ENCODE data around the gene AOPEP. TPM values are rescaled to one million over a fixed set of nuclear protein-coding genes. Genes with fewer than 3 reads are reported as not detected.
A peak's percentile ranks its signal among the peaks of the same experiment; 100 is the strongest.

Gene AOPEP
- total RNA-seq, 1 experiment from 2014 or later, result 14.4 TPM

- H3K4me1 Mint-ChIP-seq, result peaks cover 72% of the 10 kb centered on the region
- no peak for TF ChIP-seq TEAD4 (CRISPR knock-in tag; IDR thresholded peaks at IDR 0.05)
- TF ChIP-seq IRF2 (CRISPR knock-in tag; IDR thresholded peaks at IDR 0.05; ENCODE audit: borderline replicate concordance, low read depth), result no peak
- TF ChIP-seq ESRRA (CRISPR knock-in tag; IDR thresholded peaks at IDR 0.05; ENCODE audit: borderline replicate concordance), result no peak
- TF ChIP-seq CDX4 (CRISPR knock-in tag; IDR thresholded peaks at IDR 0.05; ENCODE audit: borderline replicate concordance), result no peak
- no peak for TF ChIP-seq ZNF317 (CRISPR knock-in tag; IDR thresholded peaks at IDR 0.05; ENCODE audit: borderline replicate concordance, low read depth)
- no peak for TF ChIP-seq ZBTB21 (CRISPR knock-in tag; IDR thresholded peaks at IDR 0.05; ENCODE audit: borderline replicate concordance)
- no peak for TF ChIP-seq PRDM15 (CRISPR knock-in tag; IDR thresholded peaks at IDR 0.05)
- TF ChIP-seq, protein P1, sequence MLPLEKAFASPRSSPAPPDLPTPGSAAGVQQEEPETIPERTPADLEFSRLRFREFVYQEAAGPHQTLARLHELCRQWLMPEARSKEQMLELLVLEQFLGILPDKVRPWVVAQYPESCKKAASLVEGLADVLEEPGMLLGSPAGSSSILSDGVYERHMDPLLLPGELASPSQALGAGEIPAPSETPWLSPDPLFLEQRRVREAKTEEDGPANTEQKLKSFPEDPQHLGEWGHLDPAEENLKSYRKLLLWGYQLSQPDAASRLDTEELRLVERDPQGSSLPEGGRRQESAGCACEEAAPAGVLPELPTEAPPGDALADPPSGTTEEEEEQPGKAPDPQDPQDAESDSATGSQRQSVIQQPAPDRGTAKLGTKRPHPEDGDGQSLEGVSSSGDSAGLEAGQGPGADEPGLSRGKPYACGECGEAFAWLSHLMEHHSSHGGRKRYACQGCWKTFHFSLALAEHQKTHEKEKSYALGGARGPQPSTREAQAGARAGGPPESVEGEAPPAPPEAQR (CRISPR knock-in tag; IDR thresholded peaks at IDR 0.05), result no peak
- H3K27me3 Mint-ChIP-seq (ENCODE audit: low read depth), result no peaks in the 10 kb centered on the region
- no peak for DNase-seq (ENCODE audit: low spot score)
- ChIA-PET POLR2A (no interaction called here), CTCF (interaction anchor here (1.4 kb wide), 1 partner anchor 216 kb away, joined by 3 read pairs; no protein-coding TSS in a partner anchor)
- peak overlapping the region; percentile 46; the same call in 1 of the 2 replicates for H3K27ac Mint-ChIP-seq
- no peak for ATAC-seq
- no peak overlapping the region for H3K4me3 Mint-ChIP-seq
- H3K9me3 Mint-ChIP-seq, result no peaks in the 10 kb centered on the region
- H3K36me3 Mint-ChIP-seq, result no peaks in the 10 kb centered on the region
These were observed 185.6 kb downstream of the AOPEP start for GRCh38 chr9:94911986-94912635.

DNA sequence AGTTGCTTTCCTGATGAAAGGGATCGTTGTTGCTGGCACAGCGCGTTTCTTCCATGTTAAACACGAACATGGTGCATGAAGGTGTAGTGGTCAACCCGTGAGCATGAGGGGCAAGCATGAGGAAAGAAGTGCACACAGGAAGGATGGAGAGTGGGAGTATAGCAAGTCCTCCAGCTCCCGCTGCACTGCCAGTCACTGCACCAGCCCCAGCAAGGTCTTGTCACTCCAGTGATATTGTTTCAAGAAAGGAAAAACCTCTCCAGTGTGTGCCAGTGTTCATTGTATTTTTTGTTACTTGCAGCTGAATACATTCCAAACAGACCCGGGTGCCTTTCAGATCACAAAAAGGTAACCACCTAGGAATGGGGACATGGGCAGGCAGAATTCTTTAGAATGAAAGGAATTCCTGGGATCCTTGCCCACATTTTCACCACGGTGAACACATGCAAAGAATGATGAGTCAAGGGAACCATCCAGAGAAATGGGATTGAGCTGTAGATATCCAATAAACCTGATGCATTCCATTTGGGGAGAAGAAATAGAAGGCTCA lies 186.3 kb downstream of the AOPEP start:
- Mint-ChIP-seq H3K4me1 (peaks cover 73% of the 10 kb centered on the region), H3K27me3 (ENCODE audit: low read depth) (no peaks in the 10 kb centered on the region), H3K27ac (peak overlapping the region; percentile 54; the same call in 1 of the 2 replicates), H3K9me3 (no peaks in the 10 kb centered on the region), H3K4me3 (no peak overlapping the region), H3K36me3 (no peaks in the 10 kb centered on the region)
- DNase-seq (ENCODE audit: low spot score), result no peak
- POLR2A ChIA-PET, result no interaction called here
- CTCF ChIA-PET, result interaction anchor here (1.3 to 1.4 kb wide), 2 partner anchors 9 to 215 kb away, joined by 3 read pairs; no protein-coding TSS in a partner anchor
- no peak for ATAC-seq
- TF ChIP-seq RORB (CRISPR knock-in tag; IDR thresholded peaks at IDR 0.05) (no peak), FOXP4 (CRISPR knock-in tag; IDR thresholded peaks at IDR 0.05) (no peak), NFE2L1 (CRISPR knock-in tag; IDR thresholded peaks at IDR 0.05) (no peak), MYBL2 (CRISPR knock-in tag; IDR thresholded peaks at IDR 0.05) (no peak), CREM (CRISPR knock-in tag; IDR thresholded peaks at IDR 0.05) (no peak), AR (CRISPR knock-in tag; IDR thresholded peaks at IDR 0.05) (no peak)
- TF ChIP-seq, protein P2, sequence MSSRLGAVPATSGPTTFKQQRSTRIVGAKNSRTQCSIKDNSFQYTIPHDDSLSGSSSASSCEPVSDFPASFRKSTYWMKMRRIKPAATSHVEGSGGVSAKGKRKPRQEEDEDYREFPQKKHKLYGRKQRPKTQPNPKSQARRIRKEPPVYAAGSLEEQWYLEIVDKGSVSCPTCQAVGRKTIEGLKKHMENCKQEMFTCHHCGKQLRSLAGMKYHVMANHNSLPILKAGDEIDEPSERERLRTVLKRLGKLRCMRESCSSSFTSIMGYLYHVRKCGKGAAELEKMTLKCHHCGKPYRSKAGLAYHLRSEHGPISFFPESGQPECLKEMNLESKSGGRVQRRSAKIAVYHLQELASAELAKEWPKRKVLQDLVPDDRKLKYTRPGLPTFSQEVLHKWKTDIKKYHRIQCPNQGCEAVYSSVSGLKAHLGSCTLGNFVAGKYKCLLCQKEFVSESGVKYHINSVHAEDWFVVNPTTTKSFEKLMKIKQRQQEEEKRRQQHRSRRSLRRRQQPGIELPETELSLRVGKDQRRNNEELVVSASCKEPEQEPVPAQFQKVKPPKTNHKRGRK (CRISPR knock-in tag; IDR thresholded peaks at IDR 0.05; ENCODE audit: borderline replicate concordance), result no peak
- TF ChIP-seq, protein P3, sequence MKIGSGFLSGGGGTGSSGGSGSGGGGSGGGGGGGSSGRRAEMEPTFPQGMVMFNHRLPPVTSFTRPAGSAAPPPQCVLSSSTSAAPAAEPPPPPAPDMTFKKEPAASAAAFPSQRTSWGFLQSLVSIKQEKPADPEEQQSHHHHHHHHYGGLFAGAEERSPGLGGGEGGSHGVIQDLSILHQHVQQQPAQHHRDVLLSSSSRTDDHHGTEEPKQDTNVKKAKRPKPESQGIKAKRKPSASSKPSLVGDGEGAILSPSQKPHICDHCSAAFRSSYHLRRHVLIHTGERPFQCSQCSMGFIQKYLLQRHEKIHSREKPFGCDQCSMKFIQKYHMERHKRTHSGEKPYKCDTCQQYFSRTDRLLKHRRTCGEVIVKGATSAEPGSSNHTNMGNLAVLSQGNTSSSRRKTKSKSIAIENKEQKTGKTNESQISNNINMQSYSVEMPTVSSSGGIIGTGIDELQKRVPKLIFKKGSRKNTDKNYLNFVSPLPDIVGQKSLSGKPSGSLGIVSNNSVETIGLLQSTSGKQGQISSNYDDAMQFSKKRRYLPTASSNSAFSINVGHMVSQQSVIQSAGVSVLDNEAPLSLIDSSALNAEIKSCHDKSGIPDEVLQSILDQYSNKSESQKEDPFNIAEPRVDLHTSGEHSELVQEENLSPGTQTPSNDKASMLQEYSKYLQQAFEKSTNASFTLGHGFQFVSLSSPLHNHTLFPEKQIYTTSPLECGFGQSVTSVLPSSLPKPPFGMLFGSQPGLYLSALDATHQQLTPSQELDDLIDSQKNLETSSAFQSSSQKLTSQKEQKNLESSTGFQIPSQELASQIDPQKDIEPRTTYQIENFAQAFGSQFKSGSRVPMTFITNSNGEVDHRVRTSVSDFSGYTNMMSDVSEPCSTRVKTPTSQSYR (CRISPR knock-in tag; IDR thresholded peaks at IDR 0.05), result no peak
- TF ChIP-seq, protein P4, sequence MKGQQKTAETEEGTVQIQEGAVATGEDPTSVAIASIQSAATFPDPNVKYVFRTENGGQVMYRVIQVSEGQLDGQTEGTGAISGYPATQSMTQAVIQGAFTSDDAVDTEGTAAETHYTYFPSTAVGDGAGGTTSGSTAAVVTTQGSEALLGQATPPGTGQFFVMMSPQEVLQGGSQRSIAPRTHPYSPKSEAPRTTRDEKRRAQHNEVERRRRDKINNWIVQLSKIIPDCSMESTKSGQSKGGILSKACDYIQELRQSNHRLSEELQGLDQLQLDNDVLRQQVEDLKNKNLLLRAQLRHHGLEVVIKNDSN (CRISPR knock-in tag; IDR thresholded peaks at IDR 0.05), result no peak

All from WTC11 (cell line).